IMR-90 (cell line): ENCODE data around the gene CACNA2D3.

Experiments used
- BHLHE40 ChIP-seq: fragments of 150-350 bp; IDR thresholded peaks from 2 replicates; pipeline ENCODE4 v1.6.1; 2016; ENCODE audit warnings: mild to moderate bottlenecking, low read depth, low read length
- CEBPB ChIP-seq: IDR thresholded peaks from 2 replicates; pipeline ENCODE4 v1.6.1; 2012; ENCODE audit warnings: low read depth, low read length, improper control_type of control experiment
- MAZ ChIP-seq: IDR thresholded peaks from 2 replicates; pipeline ENCODE4 v1.6.1; 2012; ENCODE audit warnings: low read depth, mild to moderate bottlenecking, low read length, improper control_type of control experiment, moderate library complexity, borderline replicate concordance
- POLR2A ChIP-seq: IDR thresholded peaks from 2 replicates; pipeline ENCODE4 v1.6.1; 2012; ENCODE audit warnings: mild to moderate bottlenecking, low read depth, low read length
- RCOR1 ChIP-seq: IDR thresholded peaks from 2 replicates; pipeline ENCODE4 v1.6.1; 2012; ENCODE audit warnings: mild to moderate bottlenecking, low read length, improper control_type of control experiment; ENCODE audit not compliant: insufficient replicate concordance
- USF2 ChIP-seq: fragments of 150-350 bp; IDR thresholded peaks from 2 replicates; pipeline ENCODE4 v1.6.1; 2017; ENCODE audit warnings: mild to moderate bottlenecking, antibody characterized with exemption, low read length, low read depth
- TF ChIP-seq, protein P1 (sequence below): conservative IDR thresholded peaks from 2 replicates; pipeline ENCODE4 v1.5.1; 2012; ENCODE audit warnings: mild to moderate bottlenecking, low read depth, low read length, improper control_type of control experiment

DNA sequence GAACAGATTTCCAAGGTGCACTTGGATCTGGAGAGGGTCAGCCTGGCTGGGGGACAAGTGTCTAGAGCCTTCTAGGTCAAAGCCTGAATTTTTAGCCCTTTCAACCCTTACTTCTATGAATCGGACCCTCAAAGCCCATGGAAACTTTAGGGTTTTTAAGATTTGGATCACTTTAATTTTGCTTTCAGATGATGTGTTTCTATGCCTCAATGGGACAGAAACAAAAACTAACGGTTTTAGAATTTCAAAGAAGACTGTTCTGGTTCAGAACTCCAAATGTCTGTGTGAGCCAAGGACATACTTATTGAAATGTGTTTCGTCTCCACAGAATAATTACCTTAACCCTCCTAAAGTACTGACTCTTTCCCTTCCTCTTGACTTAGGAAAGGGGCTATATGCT lies 538.8 kb downstream of the CACNA2D3 start:
- TF ChIP-seq, protein P1, sequence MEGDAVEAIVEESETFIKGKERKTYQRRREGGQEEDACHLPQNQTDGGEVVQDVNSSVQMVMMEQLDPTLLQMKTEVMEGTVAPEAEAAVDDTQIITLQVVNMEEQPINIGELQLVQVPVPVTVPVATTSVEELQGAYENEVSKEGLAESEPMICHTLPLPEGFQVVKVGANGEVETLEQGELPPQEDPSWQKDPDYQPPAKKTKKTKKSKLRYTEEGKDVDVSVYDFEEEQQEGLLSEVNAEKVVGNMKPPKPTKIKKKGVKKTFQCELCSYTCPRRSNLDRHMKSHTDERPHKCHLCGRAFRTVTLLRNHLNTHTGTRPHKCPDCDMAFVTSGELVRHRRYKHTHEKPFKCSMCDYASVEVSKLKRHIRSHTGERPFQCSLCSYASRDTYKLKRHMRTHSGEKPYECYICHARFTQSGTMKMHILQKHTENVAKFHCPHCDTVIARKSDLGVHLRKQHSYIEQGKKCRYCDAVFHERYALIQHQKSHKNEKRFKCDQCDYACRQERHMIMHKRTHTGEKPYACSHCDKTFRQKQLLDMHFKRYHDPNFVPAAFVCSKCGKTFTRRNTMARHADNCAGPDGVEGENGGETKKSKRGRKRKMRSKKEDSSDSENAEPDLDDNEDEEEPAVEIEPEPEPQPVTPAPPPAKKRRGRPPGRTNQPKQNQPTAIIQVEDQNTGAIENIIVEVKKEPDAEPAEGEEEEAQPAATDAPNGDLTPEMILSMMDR = no peak
- TF ChIP-seq RCOR1 (no peak), BHLHE40 (no peak), CEBPB (no peak), POLR2A (no peak), USF2 (no peak), MAZ (no peak)
